ENCODE measurements around the gene TRIM44.
"Not testable (repeated sequence)": the region's sequence is repeated elsewhere in the genome, so short reads cannot be mapped to it uniquely, and the experiment has no call there.

TRIM44 gene

DNA sequence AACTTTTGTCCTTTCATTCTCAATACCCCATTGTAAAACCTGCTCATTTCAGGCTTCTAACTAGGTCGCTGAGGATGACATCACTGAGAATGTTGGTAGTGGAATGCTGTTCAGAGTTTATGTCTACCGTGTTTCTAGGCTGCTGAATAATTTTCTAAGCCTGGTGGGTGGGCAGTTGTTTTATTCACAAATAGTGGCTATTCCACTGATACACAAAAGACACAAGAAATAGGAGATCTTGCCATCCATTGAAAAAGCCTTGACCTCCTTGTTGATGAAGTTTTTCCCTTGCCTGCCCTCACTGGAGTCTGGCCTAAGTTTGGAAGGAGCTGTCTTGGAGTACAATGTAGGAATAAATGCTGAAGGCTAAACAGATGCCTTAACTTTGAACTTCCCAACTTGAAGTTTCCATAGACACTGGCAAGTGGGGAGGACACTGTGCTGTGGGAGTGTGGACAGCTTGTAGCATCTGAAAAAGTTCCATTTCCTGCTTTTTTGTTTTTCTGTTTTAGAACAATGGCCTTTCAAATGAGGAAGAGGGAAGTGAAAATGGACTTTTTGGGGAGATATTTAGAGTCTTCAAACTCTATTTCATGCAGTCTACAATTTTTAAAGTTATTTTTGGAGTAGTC lies 59.2 kb downstream of the TRIM44 start:
- no peak for DNase-seq

- no peak for DNase-seq
These were observed 60.1 kb downstream of the TRIM44 start for GRCh38 chr11:35722641-35723040.

DNA sequence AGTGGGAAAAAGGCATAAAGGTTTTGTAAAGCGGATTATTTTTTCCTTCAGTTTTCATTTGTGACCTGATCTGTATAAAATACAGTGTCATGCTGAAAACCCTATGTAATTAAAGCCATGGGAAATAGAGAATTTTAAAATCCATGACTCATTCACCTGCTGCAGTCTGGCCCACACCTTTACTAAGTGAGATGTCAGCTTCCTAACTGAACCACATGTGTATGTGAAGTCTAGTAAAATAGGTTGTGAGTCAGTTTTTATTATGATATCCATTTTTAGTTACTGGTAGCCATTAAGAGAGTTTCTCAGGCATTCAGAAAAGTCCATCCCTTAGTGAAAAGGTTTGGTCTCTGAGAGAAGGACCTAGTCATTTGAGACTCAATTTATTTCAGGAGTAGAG lies 60.9 kb downstream of the TRIM44 start:
- DNase-seq, result no peak

- no peak for DNase-seq
These were observed 61.3 kb downstream of the TRIM44 start for GRCh38 chr11:35723913-35724312.

- DNase-seq, result peak; percentile 71
These were observed 63.3 kb downstream of the TRIM44 start for GRCh38 chr11:35725885-35726284.

DNA sequence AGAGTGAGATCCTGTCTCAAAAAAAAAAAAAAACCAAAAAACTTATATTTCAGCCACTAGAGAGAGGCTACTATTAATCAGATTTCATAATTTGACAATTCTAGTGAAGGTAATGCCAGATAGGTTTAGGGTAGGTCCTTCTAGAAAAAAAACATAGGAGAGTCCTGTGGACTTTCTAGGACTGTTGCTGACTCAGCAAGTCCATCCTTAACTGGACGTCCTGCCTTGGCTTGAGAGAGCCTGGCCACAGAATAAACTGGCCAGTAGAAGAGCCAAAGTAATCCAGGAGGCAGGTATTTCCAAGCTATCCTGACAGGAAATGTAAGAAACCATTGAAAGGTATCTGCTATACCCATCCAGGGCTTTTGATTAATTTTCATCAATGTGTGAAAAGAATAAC lies 64.6 kb downstream of the TRIM44 start:
- no peak for DNase-seq

GRCh38 chr11:35730254-35730653 lies 67.7 kb downstream of the TRIM44 start:
- DNase-seq, result no peak

GRCh38 chr11:35734669-35735410 lies 72.3 kb downstream of the TRIM44 start:
- no peak for DNase-seq

GRCh38 chr11:35735411-35735810 lies 72.8 kb downstream of the TRIM44 start:
- DNase-seq, result no peak

GRCh38 chr11:35735903-35736302 lies 73.3 kb downstream of the TRIM44 start:
- DNase-seq, result no peak

- no peak for DNase-seq
These were observed 74.4 kb downstream of the TRIM44 start for GRCh38 chr11:35736952-35737351.

- DNase-seq, result no peak
These were observed 77.7 kb downstream of the TRIM44 start for GRCh38 chr11:35740061-35740799.

GRCh38 chr11:35742707-35743454 lies 80.3 kb downstream of the TRIM44 start:
- DNase-seq, result no peak

DNA sequence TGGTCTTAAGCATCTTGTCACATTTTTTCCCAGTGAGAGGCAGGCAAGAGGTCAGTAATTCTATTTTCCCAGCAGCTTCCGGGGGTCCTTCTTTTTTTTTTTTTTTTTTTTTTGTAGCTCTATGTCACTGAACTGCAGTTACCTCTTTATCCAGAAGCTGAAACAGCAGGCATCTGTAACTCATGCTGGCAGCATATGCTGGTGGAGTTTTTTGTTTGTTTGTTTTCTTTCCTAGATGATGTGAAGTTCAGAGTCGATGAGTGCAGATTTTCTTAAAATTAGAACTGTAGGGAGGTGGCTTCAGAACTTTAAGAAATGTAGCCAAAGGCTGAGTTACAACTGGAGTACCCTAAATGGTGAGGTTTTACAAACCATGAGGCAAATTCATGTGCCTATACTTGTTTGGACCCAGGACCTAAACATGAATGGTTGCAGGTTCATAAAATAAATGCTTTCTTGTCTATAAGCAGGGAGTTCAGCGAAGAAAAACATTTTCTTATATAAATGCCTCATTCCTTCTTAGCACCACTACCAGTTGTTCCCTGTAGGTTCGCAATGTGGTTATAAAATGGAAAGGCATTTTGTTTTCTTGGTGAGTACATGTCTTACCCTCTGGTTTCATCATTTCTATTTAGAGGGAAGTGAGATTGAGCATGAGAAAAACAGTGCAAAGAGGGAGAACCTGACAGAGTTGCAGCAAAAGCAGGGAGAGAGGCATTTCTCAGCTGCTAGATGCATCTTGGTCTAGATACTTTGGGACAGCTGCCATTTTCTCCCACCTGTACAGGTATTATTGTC lies 84.0 kb downstream of the TRIM44 start:
- no peak for DNase-seq

GRCh38 chr11:35747668-35748067 lies 85.1 kb downstream of the TRIM44 start:
- DNase-seq, result no peak

DNA sequence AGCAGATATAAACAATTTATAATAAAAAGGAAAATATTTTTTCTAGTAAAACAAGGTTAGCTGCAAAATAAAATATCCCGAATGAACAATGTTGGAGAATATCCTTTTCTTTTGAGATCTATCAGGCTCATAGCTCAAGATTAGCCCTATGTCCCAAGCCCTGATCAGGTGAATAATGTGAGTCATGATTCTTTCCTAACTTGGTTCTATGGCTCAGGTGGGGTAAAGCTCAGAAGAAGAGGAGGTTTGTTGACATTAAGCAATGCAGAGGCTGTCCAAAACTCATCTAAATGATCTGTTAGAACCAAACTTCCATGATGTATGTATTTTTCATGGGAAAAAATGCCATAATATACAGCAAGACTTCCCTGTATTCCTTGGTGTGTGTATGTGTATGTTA lies 86.1 kb downstream of the TRIM44 start:
- DNase-seq, result no peak

GRCh38 chr11:35750315-35750714 lies 87.7 kb downstream of the TRIM44 start:
- no peak for DNase-seq

DNA sequence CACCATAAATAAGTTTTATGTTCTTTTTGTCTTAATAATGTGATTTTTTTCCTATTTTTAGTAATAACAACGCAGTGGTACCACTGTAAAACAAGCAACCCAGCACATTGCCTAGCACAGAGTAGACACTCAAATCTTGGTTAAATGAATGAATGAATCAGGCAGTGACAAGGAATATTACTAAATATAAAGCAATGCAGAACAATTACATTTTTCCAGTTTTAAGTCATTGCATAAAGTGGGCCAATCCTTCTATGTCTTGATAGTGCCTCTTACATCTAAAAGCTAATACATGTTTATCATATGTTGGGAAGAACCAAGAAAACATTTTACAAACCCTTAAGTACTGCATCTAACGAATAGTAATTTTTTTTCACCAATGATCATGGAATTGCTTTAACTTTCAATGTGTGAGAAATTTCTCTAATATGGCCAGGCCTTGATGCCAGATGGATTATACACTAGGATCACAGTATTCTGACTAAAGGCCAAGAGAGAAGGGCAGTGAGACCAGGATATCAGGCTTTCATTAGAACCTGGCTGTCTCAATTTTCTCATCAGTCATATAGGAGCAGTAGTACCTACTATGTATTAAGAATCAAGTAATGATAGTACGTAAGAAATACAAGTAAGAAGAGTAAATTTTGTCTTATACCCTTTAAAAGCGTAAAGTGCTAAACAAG lies 88.5 kb downstream of the TRIM44 start:
- no peak for DNase-seq

- DNase-seq, result no peak
These were observed 89.1 kb downstream of the TRIM44 start for GRCh38 chr11:35751664-35752061.

DNA sequence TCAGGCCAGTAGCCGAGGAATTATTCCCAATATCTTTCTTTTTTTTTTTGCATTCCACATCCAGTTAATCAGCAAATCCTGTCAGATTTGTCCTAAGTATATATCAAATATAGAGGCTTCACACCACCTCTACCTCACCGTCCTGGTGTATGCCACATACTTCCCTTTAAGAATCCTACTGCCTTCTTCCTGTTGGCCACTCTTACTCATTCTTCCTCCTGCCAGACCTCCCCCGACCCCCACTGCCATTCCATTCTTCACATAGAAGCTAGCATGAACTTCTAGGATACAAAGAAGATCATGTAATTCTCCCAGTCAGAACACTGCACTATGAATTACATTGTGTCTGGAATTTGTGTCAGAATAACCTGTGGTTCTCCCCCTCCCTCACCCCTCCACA lies 89.5 kb downstream of the TRIM44 start:
- no peak for DNase-seq

GRCh38 chr11:35753573-35753972 lies 91.0 kb downstream of the TRIM44 start:
- not testable (repeated sequence) for DNase-seq

GRCh38 chr11:35759951-35760350 lies 97.4 kb downstream of the TRIM44 start:
- not testable (repeated sequence) for DNase-seq

Measured in HCEC 1CT (cell line).